ENCODE results near the gene MAP2. TPM values are rescaled to one million over a fixed set of nuclear protein-coding genes. Genes with fewer than 3 reads are reported as not detected.

Gene MAP2
- total RNA-seq, 1 donor from 2014 or later, result 1.9 TPM

DNA sequence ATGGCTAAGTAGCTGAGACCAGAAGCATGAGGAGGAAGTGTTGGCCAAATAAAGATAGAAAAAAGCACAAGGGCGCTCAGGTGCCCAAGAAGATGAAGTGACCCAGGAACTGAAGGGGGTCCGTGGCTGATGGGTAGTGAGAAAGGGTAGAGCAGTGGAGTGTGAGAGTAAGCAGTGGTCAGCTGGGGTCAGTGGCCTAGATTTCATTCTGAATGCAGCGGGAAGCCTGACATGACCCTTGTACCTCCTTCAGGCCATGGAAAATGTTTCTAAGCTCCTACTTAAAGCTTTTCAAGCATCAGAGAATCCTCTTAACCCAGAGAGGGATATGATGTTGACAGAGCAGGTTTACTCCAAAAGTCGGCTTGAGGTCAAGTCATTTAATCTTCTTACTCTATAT is 258.8 kb downstream of the MAP2 start:
- no peaks in the 10 kb centered on the region for H3K9me3 Mint-ChIP-seq
- H3K27me3 Mint-ChIP-seq, result no peaks in the 10 kb centered on the region
- H3K27ac Mint-ChIP-seq, result no peak overlapping the region
- H3K4me3 Mint-ChIP-seq, result no peak overlapping the region
- TF ChIP-seq CTCF (IDR thresholded peaks at IDR 0.05), result no peak
- intact Hi-C loops (cut with micrococcal nuclease), result no loop called here
- ChIA-PET CTCF (no interaction called here), POLR2A (no interaction called here)
- DNase-seq (no peak), ATAC-seq (ENCODE audit: low read depth) (no peak)
- no peaks in the 10 kb centered on the region for H3K36me3 Mint-ChIP-seq (ENCODE audit: low read depth)
- H3K4me1 Mint-ChIP-seq, result no peaks in the 10 kb centered on the region

DNA sequence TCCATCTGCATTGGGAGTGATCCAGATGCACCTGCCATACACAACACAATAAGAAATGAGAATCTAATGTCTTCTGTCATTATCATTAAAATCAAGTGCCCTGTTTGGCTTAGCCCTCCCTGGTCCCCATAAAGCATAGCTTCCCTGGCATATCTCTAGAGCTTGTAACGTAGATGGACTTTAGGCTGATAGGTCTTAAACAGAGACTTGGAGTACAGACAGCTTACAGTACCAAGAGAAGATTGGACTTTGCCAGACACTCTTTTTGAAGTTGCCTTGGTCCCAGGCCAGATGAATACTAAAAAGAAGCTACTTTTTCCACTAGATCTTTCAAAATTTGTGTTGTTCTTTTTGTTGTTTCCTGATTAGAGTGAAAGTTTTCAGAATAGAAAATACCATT is 261.5 kb downstream of the MAP2 start:
- CTCF ChIA-PET, result no interaction called here
- intact Hi-C loops (cut with micrococcal nuclease), result no loop called here
- no peaks in the 10 kb centered on the region for H3K4me1 Mint-ChIP-seq
- DNase-seq, result no peak
- no peak overlapping the region for H3K4me3 Mint-ChIP-seq
- H3K9me3 Mint-ChIP-seq, result no peaks in the 10 kb centered on the region
- H3K36me3 Mint-ChIP-seq (ENCODE audit: low read depth), result no peaks in the 10 kb centered on the region
- no peak for TF ChIP-seq CTCF (IDR thresholded peaks at IDR 0.05)
- ATAC-seq (ENCODE audit: low read depth), result no peak
- POLR2A ChIA-PET, result no interaction called here
- H3K27me3 Mint-ChIP-seq, result no peaks in the 10 kb centered on the region
- no peak overlapping the region for H3K27ac Mint-ChIP-seq

GRCh38 chr2:209685963-209686362 is 262.1 kb downstream of the MAP2 start:
- ChIA-PET POLR2A (no interaction called here), CTCF (no interaction called here)
- Mint-ChIP-seq H3K27ac (no peak overlapping the region), H3K36me3 (ENCODE audit: low read depth) (no peaks in the 10 kb centered on the region), H3K9me3 (no peaks in the 10 kb centered on the region), H3K4me1 (no peaks in the 10 kb centered on the region), H3K4me3 (no peak overlapping the region), H3K27me3 (no peaks in the 10 kb centered on the region)
- no peak for TF ChIP-seq CTCF (IDR thresholded peaks at IDR 0.05)
- intact Hi-C loops (cut with micrococcal nuclease), result no loop called here
- ATAC-seq (ENCODE audit: low read depth) (no peak), DNase-seq (no peak)

DNA sequence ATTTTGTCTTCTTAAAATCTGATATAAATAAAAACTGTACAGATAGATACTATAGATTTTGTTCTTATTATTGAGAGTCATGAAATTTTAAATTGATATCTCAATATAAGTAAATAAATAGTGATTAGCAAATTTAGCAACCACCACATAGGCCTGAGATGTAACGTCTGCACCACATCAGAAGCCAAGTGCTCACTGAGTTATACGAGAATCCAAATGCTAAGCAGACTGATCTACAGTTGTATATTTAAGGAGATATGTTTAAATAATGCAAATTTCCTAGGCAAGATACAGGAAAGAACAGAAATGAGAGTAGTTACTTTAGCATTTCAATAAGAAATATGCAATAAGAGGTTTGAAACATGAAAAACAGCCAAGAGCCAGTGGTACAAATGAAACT is 262.6 kb downstream of the MAP2 start:
- no peaks in the 10 kb centered on the region for H3K4me1 Mint-ChIP-seq
- intact Hi-C loops (cut with micrococcal nuclease), result no loop called here
- no peaks in the 10 kb centered on the region for H3K36me3 Mint-ChIP-seq (ENCODE audit: low read depth)
- no peak for TF ChIP-seq CTCF (IDR thresholded peaks at IDR 0.05)
- H3K27ac Mint-ChIP-seq, result no peak overlapping the region
- H3K27me3 Mint-ChIP-seq, result no peaks in the 10 kb centered on the region
- ChIA-PET CTCF (no interaction called here), POLR2A (no interaction called here)
- no peak overlapping the region for H3K4me3 Mint-ChIP-seq
- ATAC-seq (ENCODE audit: low read depth) (no peak), DNase-seq (no peak)
- no peaks in the 10 kb centered on the region for H3K9me3 Mint-ChIP-seq

- ATAC-seq (ENCODE audit: low read depth) (no peak), DNase-seq (no peak)
- Mint-ChIP-seq H3K9me3 (no peaks in the 10 kb centered on the region), H3K4me3 (no peak overlapping the region), H3K4me1 (no peaks in the 10 kb centered on the region), H3K36me3 (ENCODE audit: low read depth) (no peaks in the 10 kb centered on the region), H3K27me3 (no peaks in the 10 kb centered on the region), H3K27ac (no peak overlapping the region)
- no peak for TF ChIP-seq CTCF (IDR thresholded peaks at IDR 0.05)
- ChIA-PET POLR2A (no interaction called here), CTCF (no interaction called here)
- intact Hi-C loops (cut with micrococcal nuclease), result no loop called here
Measured at GRCh38 chr2:209687323-209687969, 263.6 kb downstream of the MAP2 start.
